Lower leg skin (tissue), 3 donors: ENCODE measurements around the gene TLE1.

Source experiments
- CTCF ChIP-seq, 3 donors: fragments of 450-650 bp; IDR thresholded peaks; one replicate each; pipeline ENCODE4 v1.5.1; 2016; ENCODE audit warnings: antibody characterized with exemption in 3 of 3, mild to moderate bottlenecking in 3 of 3, moderate library complexity in 2 of 3
- POLR2A ChIP-seq, 2 donors: fragments of 450-650 bp; IDR thresholded peaks; one replicate each; pipeline ENCODE4 v1.6.1; 2016 to 2017; ENCODE audit warnings: antibody characterized with exemption in 2 of 2, mild to moderate bottlenecking in 1 of 2, moderate library complexity in 1 of 2

GRCh38 chr9:81598811-81599210 lies 90.5 kb downstream of the TLE1 start:
- TF ChIP-seq POLR2A (IDR thresholded peaks at IDR 0.05) (no peak), CTCF (IDR thresholded peaks at IDR 0.05) (no peak)
